HepG2 (cell line): ENCODE results near the gene PDYN. TPM values are rescaled to one million over a fixed set of nuclear protein-coding genes. Genes with fewer than 3 reads are reported as not detected.

Experiments
- GATAD1 ChIP-seq: IDR thresholded peaks from 2 replicates; pipeline ENCODE4 v1.6.1; 2016; ENCODE audit warnings: missing genetic modification reagents, missing compliant biosample characterization
- KMT2B ChIP-seq: IDR thresholded peaks from 2 replicates; pipeline ENCODE4 v1.6.1; 2016; ENCODE audit warnings: missing genetic modification reagents, missing compliant biosample characterization
- PITX1 ChIP-seq: sonication (generic); formaldehyde crosslinking; IDR thresholded peaks from 2 replicates; pipeline ENCODE4 v1.5.1; 2020; ENCODE audit warnings: mild to moderate bottlenecking, missing genetic modification reagents
- POLR2A ChIP-seq, 2 experiments: IDR thresholded peaks; 2 replicates each; pipeline ENCODE4 v1.6.1; 2011; ENCODE audit warnings: low read depth in 2 of 2, low read length in 2 of 2, mild to moderate bottlenecking in 1 of 2, moderate library complexity in 1 of 2; ENCODE audit not compliant: insufficient read depth in 1 of 2
- RFXANK ChIP-seq: IDR thresholded peaks from 2 replicates; pipeline ENCODE4 v1.6.1; 2016
- SCMH1 ChIP-seq: sonication (generic); formaldehyde crosslinking; IDR thresholded peaks from 2 replicates; pipeline ENCODE4 v1.9.0; 2021; ENCODE audit warnings: missing genetic modification reagents, mild to moderate bottlenecking, borderline replicate concordance
- SMC3 ChIP-seq: IDR thresholded peaks from 2 replicates; pipeline ENCODE4 v1.6.1; 2011; ENCODE audit warnings: low read length, improper control_type of control experiment
- SNAI1 ChIP-seq: sonication (generic); formaldehyde crosslinking; IDR thresholded peaks from 2 replicates; pipeline ENCODE4 v1.5.0; 2020; ENCODE audit warnings: mild to moderate bottlenecking, missing genetic modification reagents, borderline replicate concordance
- ZBTB42 ChIP-seq: sonication (generic); formaldehyde crosslinking; IDR thresholded peaks from 2 replicates; pipeline ENCODE4 v1.5.0; 2020; ENCODE audit warnings: mild to moderate bottlenecking, missing genetic modification reagents
- ZNF232 ChIP-seq: sonication (generic); formaldehyde crosslinking; IDR thresholded peaks from 2 replicates; pipeline ENCODE4 v1.4.0; 2020; ENCODE audit warnings: missing genetic modification reagents, borderline replicate concordance
- ZNF234 ChIP-seq: sonication (generic); formaldehyde crosslinking; conservative IDR thresholded peaks from 2 replicates; pipeline ENCODE4 v1.5.1; 2020; ENCODE audit warnings: mild to moderate bottlenecking, missing genetic modification reagents
- ZNF281 ChIP-seq: sonication (generic); formaldehyde crosslinking; IDR thresholded peaks from 2 replicates; pipeline ENCODE4 v1.4.0; 2020; ENCODE audit warnings: missing genetic modification reagents, borderline replicate concordance
- ZNF282 ChIP-seq: fragments of 450-650 bp; IDR thresholded peaks from 2 replicates; pipeline ENCODE4 v1.6.1; 2018; ENCODE audit not compliant: partially characterized antibody
- ZNF34 ChIP-seq: sonication (generic); formaldehyde crosslinking; IDR thresholded peaks from 2 replicates; pipeline ENCODE4 v1.4.0; 2020; ENCODE audit warnings: mild to moderate bottlenecking, missing genetic modification reagents, borderline replicate concordance
- ZNF501 ChIP-seq: sonication (generic); formaldehyde crosslinking; IDR thresholded peaks from 2 replicates; pipeline ENCODE4 v1.5.1; 2020; ENCODE audit warnings: mild to moderate bottlenecking, moderate library complexity, missing genetic modification reagents
- ZNF558 ChIP-seq: sonication (generic); formaldehyde crosslinking; IDR thresholded peaks from 2 replicates; pipeline ENCODE4 v1.9.0; 2022; ENCODE audit warnings: mild to moderate bottlenecking, missing genetic modification reagents, borderline replicate concordance
- ZNF563 ChIP-seq: sonication (generic); formaldehyde crosslinking; IDR thresholded peaks from 2 replicates; pipeline ENCODE4 v1.8.0; 2022; ENCODE audit warnings: mild to moderate bottlenecking, moderate library complexity, missing genetic modification reagents
- ZNF605 ChIP-seq: sonication (generic); formaldehyde crosslinking; IDR thresholded peaks from 2 replicates; pipeline ENCODE4 v1.8.0; 2022; ENCODE audit warnings: mild to moderate bottlenecking, missing genetic modification reagents
- ZNF607 ChIP-seq: sonication (generic); formaldehyde crosslinking; IDR thresholded peaks from 2 replicates; pipeline ENCODE4 v1.5.1; 2020; ENCODE audit warnings: missing genetic modification reagents, mild to moderate bottlenecking, borderline replicate concordance
- ZNF816 ChIP-seq: sonication (generic); formaldehyde crosslinking; IDR thresholded peaks from 2 replicates; pipeline ENCODE4 v1.8.0; 2022; ENCODE audit warnings: missing genetic modification reagents, mild to moderate bottlenecking, borderline replicate concordance
- polyA plus RNA-seq, 8 experiments: library from polyadenylated mRNA; depleted of rRNA in 3 of 8; stranded (reverse) in 7 of 8; unstranded in 1 of 8; fragments of >200 nt; fragmentation: Illumina TruSeq in 4 of 8; extraction: Trizol in 4 of 8; gene quantifications; 2 replicates each; pipeline versions ENCODE4 v1.2.1 to v1.2.3, GENCODE V29; 2011 to 2016; ENCODE audit warnings: low read depth in 4 of 8, missing spikeins in 1 of 8, mixed read lengths in 1 of 8; ENCODE audit not compliant: insufficient read depth in 1 of 8
- total RNA-seq, 5 experiments: library from RNA; depleted of rRNA; stranded (reverse); fragments of >200 nt; fragmentation: Illumina TruSeq; extraction: Trizol; gene quantifications; 2 replicates each; pipeline ENCODE4 v1.2.3, GENCODE V29; 2016; ENCODE audit warnings: low read depth in 1 of 5
- TF ChIP-seq, protein P1 (sequence below): sonication (generic); formaldehyde crosslinking; IDR thresholded peaks from 2 replicates; pipeline ENCODE4 v1.4.0; 2020; ENCODE audit warnings: missing genetic modification reagents
- TF ChIP-seq, protein P2 (sequence below): sonication (generic); formaldehyde crosslinking; IDR thresholded peaks from 2 replicates; pipeline ENCODE4 v1.4.0; 2020; ENCODE audit warnings: mild to moderate bottlenecking, missing genetic modification reagents
- TF ChIP-seq, protein P3 (sequence below): sonication (generic); formaldehyde crosslinking; conservative IDR thresholded peaks from 2 replicates; pipeline ENCODE4 v1.5.0; 2020; ENCODE audit warnings: missing genetic modification reagents

The PDYN gene
- total and polyA plus RNA-seq, 2 of the 13 experiments (the other 11 are each of a cell fraction or from before 2014, with no cell fraction given), result not detected

GRCh38 chr20:2006452-2007361, 12.8 kb upstream of the PDYN start (continued):
- TF ChIP-seq ZNF232 (0 out of 2 replicates have a peak, but pooled peaks have one; percentile 44), SNAI1 (CRISPR knock-in tag) (peak; percentile 43; the same call in 1 of the 2 replicates), POLR2A (IDR thresholded peaks at IDR 0.05; ENCODE audit: insufficient read depth in 1 of 2, low read depth in 2 of 2, low read length in 2 of 2) (no peak), GATAD1 (CRISPR knock-in tag) (0 out of 2 replicates have a peak, but pooled peaks have one; percentile 12), ZBTB42 (CRISPR knock-in tag) (no peak), ZNF234 (CRISPR knock-in tag) (no peak), ZNF816 (no peak), SMC3 (peak; percentile 72), RFXANK (CRISPR knock-in tag) (no peak), ZNF607 (CRISPR knock-in tag) (no peak), ZNF34 (CRISPR knock-in tag) (peak; percentile 15; the same call in 1 of the 2 replicates), ZNF605 (CRISPR knock-in tag) (no peak), ZNF282 (no peak), ZNF563 (CRISPR knock-in tag) (no peak), ZNF501 (0 out of 2 replicates have a peak, but pooled peaks have one; percentile 36), ZNF281 (CRISPR knock-in tag) (no peak), KMT2B (CRISPR knock-in tag) (no peak), PITX1 (CRISPR knock-in tag) (no peak), ZNF558 (CRISPR knock-in tag) (no peak), SCMH1 (CRISPR knock-in tag) (no peak)
- TF ChIP-seq, protein P1, sequence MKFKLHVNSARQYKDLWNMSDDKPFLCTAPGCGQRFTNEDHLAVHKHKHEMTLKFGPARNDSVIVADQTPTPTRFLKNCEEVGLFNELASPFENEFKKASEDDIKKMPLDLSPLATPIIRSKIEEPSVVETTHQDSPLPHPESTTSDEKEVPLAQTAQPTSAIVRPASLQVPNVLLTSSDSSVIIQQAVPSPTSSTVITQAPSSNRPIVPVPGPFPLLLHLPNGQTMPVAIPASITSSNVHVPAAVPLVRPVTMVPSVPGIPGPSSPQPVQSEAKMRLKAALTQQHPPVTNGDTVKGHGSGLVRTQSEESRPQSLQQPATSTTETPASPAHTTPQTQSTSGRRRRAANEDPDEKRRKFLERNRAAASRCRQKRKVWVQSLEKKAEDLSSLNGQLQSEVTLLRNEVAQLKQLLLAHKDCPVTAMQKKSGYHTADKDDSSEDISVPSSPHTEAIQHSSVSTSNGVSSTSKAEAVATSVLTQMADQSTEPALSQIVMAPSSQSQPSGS (CRISPR knock-in tag), result 0 out of 2 replicates have a peak, but pooled peaks have one; percentile 33
- TF ChIP-seq, protein P2, sequence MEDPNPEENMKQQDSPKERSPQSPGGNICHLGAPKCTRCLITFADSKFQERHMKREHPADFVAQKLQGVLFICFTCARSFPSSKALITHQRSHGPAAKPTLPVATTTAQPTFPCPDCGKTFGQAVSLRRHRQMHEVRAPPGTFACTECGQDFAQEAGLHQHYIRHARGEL (CRISPR knock-in tag), result no peak
- TF ChIP-seq, protein P3, sequence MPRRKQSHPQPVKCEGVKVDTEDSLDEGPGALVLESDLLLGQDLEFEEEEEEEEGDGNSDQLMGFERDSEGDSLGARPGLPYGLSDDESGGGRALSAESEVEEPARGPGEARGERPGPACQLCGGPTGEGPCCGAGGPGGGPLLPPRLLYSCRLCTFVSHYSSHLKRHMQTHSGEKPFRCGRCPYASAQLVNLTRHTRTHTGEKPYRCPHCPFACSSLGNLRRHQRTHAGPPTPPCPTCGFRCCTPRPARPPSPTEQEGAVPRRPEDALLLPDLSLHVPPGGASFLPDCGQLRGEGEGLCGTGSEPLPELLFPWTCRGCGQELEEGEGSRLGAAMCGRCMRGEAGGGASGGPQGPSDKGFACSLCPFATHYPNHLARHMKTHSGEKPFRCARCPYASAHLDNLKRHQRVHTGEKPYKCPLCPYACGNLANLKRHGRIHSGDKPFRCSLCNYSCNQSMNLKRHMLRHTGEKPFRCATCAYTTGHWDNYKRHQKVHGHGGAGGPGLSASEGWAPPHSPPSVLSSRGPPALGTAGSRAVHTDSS (CRISPR knock-in tag), result no peak
